Adrenal gland (tissue), 12 donors: ENCODE data around the gene CA10. TPM values are rescaled to one million over a fixed set of nuclear protein-coding genes. Genes with fewer than 3 reads are reported as not detected.

Source experiments
- DNase-seq, 7 donors: peaks; one replicate each; pipeline ENCODE4 v3.0.0-alpha.2; 2019 to 2020
- H3K27ac ChIP-seq, 5 donors: fragments of 200-600 bp; sonication (generic) in 4 of 5; 1 replicate in 3 of 5; 2 replicates in 2 of 5; pipeline versions ENCODE4 v1.5.1 to v1.8.0; 2016 to 2020; ENCODE audit warnings: mild to moderate bottlenecking in 1 of 5
- H3K27me3 ChIP-seq: fragments of 200-600 bp; 2 replicates; pipeline ENCODE4 v1.8.0; 2021
- H3K36me3 ChIP-seq, 2 donors: fragments of 200-600 bp; replicated peaks in 1 of 2; 1 replicate in 1 of 2; 2 replicates in 1 of 2; pipeline versions ENCODE4 v1.5.1 to v1.8.0; 2018 to 2022
- H3K4me1 ChIP-seq, 2 donors: fragments of 200-600 bp; replicated peaks in 1 of 2; 1 replicate in 1 of 2; 2 replicates in 1 of 2; pipeline versions ENCODE4 v1.5.1 to v1.8.0; 2018 to 2021
- H3K4me3 ChIP-seq, 4 donors: fragments of 200-600 bp; sonication (generic) in 3 of 4; one replicate each; pipeline ENCODE4 v1.5.1; 2016 to 2018
- H3K9me3 ChIP-seq, 3 donors: fragments of 200-600 bp; sonication (generic) in 1 of 3; replicated peaks in 1 of 3; 1 replicate in 2 of 3; 2 replicates in 1 of 3; pipeline versions ENCODE4 v1.5.1 to v1.8.0; 2016 to 2021
- POLR2A ChIP-seq, 2 donors: fragments of 450-650 bp; IDR thresholded peaks; one replicate each; pipeline ENCODE4 v1.6.1; 2017; ENCODE audit warnings: antibody characterized with exemption in 2 of 2, mild to moderate bottlenecking in 2 of 2, moderate library complexity in 1 of 2
- WGBS, 4 donors: extraction: QIAGEN DNeasy Blood & Tissue Kit in 2 of 4; methylation state at CpG; one replicate each; pipeline versions ENCODE4 v1.1.5 to v1.1.7; 2013 to 2017; 5-methylcytosine and 5-hydroxymethylcytosine counted together
- intact Hi-C, 2 donors: fragments of 100-400 bp; cut with DNase I; formaldehyde crosslinking; loops; one replicate each; pipeline versions ENCODE4 v1.14.1 to v1.15.0; 2022 to 2023
- polyA plus RNA-seq, 3 donors: library from polyadenylated mRNA; stranded (reverse); fragments of 200-250 nt in 2 of 3; fragments of 350-450 nt in 1 of 3; fragmentation: Illumina TruSeq in 1 of 3; extraction: RNeasy Lipid Tissue Mini Kit (QIAGEN cat#74804) in 1 of 3; gene quantifications; one replicate each; pipeline ENCODE4 v1.2.3, GENCODE V29; 2013 to 2014
- total RNA-seq, 9 donors: library from RNA; depleted of rRNA in 4 of 9; stranded (reverse); fragments of >200 nt in 4 of 9; fragments of 120-200 nt in 1 of 9; fragmentation: NEBNext Ultra II Directional in 1 of 9; extraction: Animal tissue kit (Norgen Biotek cat#: 25700) in 1 of 9; gene quantifications; one replicate each; pipeline versions ENCODE4 v1.1.0 to v1.2.4, GENCODE V29; 2013 to 2023
- TF ChIP-seq, protein P1 (sequence below), 6 experiments: fragments of 450-650 bp in 4 of 6; fragments of 200-600 bp in 2 of 6; sonication (generic) in 1 of 6; IDR thresholded peaks; 1 replicate in 5 of 6; 2 replicates in 1 of 6; pipeline versions ENCODE4 v1.5.1 to v1.8.0; 2016 to 2021; ENCODE audit warnings: antibody characterized with exemption in 6 of 6, mild to moderate bottlenecking in 2 of 6, moderate library complexity in 1 of 6
- donor health status: healthy with polysubstance abuse.
- donor health status: Bipolar disorder and iron deficiency.
- donor health status: DM: yes; HTN: yes; CAD: no.
- donor health status: DM: no; HTN: no; CAD: no.
- donor health status: DM: no; HTN: no; CAD: no.
- donor health status: DM: yes; HTN: yes; CAD: no.

The CA10 gene
- total and polyA plus RNA-seq, 12 donors = 0.27 to 3.1 (median 2.5) TPM; not detected in 5

DNA sequence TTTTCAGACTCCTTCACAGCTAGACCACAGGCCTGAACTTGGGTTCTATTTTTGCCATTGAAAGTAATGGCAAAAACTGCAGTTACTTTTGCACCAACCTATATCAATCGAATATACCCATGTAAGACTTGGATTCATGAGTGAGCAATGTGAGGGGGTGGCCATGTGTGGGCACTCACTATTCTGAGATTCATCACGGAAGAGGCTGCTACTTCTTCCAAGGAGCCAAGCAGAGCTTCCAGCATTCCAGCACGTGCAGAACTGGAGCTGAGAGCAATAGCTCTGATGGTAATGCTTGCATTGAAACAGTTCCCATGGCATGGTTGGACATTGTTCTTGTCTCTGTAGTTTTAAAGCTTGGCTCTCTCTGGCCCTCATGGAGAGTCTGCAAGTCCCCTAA, 327.6 kb downstream of the CA10 start:
- intact Hi-C loops = no loop called here

DNA sequence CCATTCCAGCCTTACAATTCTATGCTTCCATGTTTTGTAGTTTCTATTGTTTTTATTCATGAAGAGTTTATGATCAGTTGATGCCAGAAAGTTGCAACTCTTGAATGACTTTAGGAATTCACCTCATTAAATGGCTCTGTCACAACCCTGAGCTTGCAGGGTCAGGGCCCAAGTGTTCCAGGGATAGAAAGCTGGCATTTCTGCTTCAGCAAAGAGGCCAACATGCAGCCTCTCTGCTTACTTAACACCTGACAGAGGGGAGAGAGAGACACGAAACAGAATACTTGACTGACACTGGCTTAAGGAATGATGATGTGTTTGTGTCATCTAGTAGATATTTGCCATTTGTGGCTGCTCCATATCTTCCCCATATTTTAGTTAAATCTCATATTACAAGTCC, 328.1 kb downstream of the CA10 start:
- WGBS, 4 donors = 49 to 71% (median 55%) methylated on average over 1 of the region's 1 CpG
- TF ChIP-seq, protein P1, sequence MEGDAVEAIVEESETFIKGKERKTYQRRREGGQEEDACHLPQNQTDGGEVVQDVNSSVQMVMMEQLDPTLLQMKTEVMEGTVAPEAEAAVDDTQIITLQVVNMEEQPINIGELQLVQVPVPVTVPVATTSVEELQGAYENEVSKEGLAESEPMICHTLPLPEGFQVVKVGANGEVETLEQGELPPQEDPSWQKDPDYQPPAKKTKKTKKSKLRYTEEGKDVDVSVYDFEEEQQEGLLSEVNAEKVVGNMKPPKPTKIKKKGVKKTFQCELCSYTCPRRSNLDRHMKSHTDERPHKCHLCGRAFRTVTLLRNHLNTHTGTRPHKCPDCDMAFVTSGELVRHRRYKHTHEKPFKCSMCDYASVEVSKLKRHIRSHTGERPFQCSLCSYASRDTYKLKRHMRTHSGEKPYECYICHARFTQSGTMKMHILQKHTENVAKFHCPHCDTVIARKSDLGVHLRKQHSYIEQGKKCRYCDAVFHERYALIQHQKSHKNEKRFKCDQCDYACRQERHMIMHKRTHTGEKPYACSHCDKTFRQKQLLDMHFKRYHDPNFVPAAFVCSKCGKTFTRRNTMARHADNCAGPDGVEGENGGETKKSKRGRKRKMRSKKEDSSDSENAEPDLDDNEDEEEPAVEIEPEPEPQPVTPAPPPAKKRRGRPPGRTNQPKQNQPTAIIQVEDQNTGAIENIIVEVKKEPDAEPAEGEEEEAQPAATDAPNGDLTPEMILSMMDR (IDR thresholded peaks at IDR 0.05) = no peak
- TF ChIP-seq POLR2A (IDR thresholded peaks at IDR 0.05) = no peak

More for the DNA sequence above, 327.6 kb downstream of the CA10 start:
- no peaks in the 10 kb centered on the region for H3K4me1 ChIP-seq
- H3K36me3 ChIP-seq = no peaks in the 10 kb centered on the region
- H3K9me3 ChIP-seq = no peaks in the 10 kb centered on the region
- 43 to 75% (median 64%) methylated on average over 3 of the region's 3 CpGs for WGBS, 4 donors
- H3K27me3 ChIP-seq = no peaks in the 10 kb centered on the region
- no peak overlapping the region for H3K4me3 ChIP-seq
- no peak overlapping the region for H3K27ac ChIP-seq
- no peak for DNase-seq
- TF ChIP-seq, protein P1 (IDR thresholded peaks at IDR 0.05) = no peak
- TF ChIP-seq POLR2A (IDR thresholded peaks at IDR 0.05) = no peak

DNA sequence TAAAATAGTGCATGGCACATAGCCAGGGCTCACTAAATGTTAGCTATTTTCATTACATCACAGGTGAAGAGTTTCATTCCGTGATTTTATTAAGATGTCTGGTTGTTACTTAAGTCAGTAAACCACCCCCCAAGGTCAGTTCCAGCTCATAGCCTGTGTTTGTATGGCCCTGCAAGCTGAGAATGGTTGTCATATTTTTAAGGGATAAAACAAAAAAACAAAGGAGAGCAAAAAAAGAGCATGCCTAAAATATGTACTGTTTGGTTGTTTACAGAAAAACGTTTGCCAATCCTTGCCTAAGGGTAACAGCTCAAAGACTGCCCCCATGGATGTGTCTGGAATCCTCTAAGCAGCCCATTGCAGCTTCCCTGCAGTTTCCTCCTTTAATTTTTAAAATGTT, 329.6 kb downstream of the CA10 start:
- no peaks in the 10 kb centered on the region for H3K4me1 ChIP-seq
- TF ChIP-seq POLR2A (IDR thresholded peaks at IDR 0.05) = no peak
- TF ChIP-seq, protein P1 (IDR thresholded peaks at IDR 0.05) = no peak
- intact Hi-C loops = no loop called here
- WGBS, 4 donors = 21 to 37% (median 24%) methylated on average over 2 of the region's 2 CpGs
- H3K27me3 ChIP-seq = no peaks in the 10 kb centered on the region
- no peaks in the 10 kb centered on the region for H3K9me3 ChIP-seq
- H3K4me3 ChIP-seq = no peak overlapping the region
- H3K27ac ChIP-seq = no peak overlapping the region
- no peak for DNase-seq
- H3K36me3 ChIP-seq = no peaks in the 10 kb centered on the region

More for the DNA sequence above, 328.1 kb downstream of the CA10 start:
- no peak overlapping the region for H3K27ac ChIP-seq
- intact Hi-C loops = no loop called here
- no peaks in the 10 kb centered on the region for H3K27me3 ChIP-seq
- H3K36me3 ChIP-seq = no peaks in the 10 kb centered on the region
- no peak for DNase-seq
- no peak overlapping the region for H3K4me3 ChIP-seq
- no peaks in the 10 kb centered on the region for H3K9me3 ChIP-seq
- H3K4me1 ChIP-seq = no peaks in the 10 kb centered on the region

DNA sequence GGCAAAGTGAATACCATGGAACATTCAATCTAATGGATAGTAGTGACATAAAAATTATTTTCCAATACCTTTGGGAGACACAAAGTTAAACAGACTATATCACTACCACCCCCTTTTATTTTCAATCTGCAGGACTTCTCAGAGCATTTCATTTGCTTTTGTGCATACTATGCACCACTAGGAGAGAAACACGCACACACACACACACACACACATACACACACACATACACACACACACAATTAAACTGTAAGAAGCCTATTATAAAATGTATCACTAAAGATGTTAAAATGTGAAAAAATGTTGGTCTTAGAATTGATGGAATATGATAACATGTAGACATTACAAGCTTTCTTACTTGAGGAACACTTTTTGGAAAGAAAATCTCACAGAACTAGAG, 331.4 kb downstream of the CA10 start:
- intact Hi-C loops = no loop called here
- H3K36me3 ChIP-seq = no peaks in the 10 kb centered on the region
- H3K9me3 ChIP-seq = no peaks in the 10 kb centered on the region
- H3K4me1 ChIP-seq = no peaks in the 10 kb centered on the region
- no peak overlapping the region for H3K27ac ChIP-seq
- no peak for TF ChIP-seq POLR2A (IDR thresholded peaks at IDR 0.05)
- TF ChIP-seq, protein P1 (IDR thresholded peaks at IDR 0.05) = no peak
- no peaks in the 10 kb centered on the region for H3K27me3 ChIP-seq
- DNase-seq = no peak
- WGBS, 4 donors = 75 to 84% (median 77%) methylated on average over 1 of the region's 1 CpG
- H3K4me3 ChIP-seq = no peak overlapping the region
